GM18526 (cell line): ENCODE measurements around the gene DOHH.

Experiments used
- POLR2A ChIP-seq: IDR thresholded peaks from 3 replicates; pipeline ENCODE4 v1.6.1; 2011; ENCODE audit not compliant: insufficient read length; ENCODE audit errors: extremely low read depth

Gene DOHH

GRCh38 chr19:3500429-3501101, at the start of gene DOHH:
Gene DOHH (minus strand): TSS chr19:3500674. CDS start chr19:3496814, 3,860 bp downstream.
- TF ChIP-seq POLR2A, result peak; percentile 87

- TF ChIP-seq POLR2A, result no peak
Measured at GRCh38 chr19:3549816-3550215, 49.3 kb upstream of the DOHH start.

GRCh38 chr19:3548606-3549005, 48.1 kb upstream of the DOHH start:
- no peak for TF ChIP-seq POLR2A

- TF ChIP-seq POLR2A, result no peak
Measured at GRCh38 chr19:3547767-3548282, 47.4 kb upstream of the DOHH start.

- no peak for TF ChIP-seq POLR2A
Measured at GRCh38 chr19:3547301-3547731, 46.8 kb upstream of the DOHH start.

- no peak for TF ChIP-seq POLR2A
Measured at GRCh38 chr19:3546119-3546518, 45.6 kb upstream of the DOHH start.

- no peak for TF ChIP-seq POLR2A
Measured at GRCh38 chr19:3545669-3546034, 45.2 kb upstream of the DOHH start.

GRCh38 chr19:3544742-3545668, 44.5 kb upstream of the DOHH start:
- no peak for TF ChIP-seq POLR2A

GRCh38 chr19:3544058-3544376, 43.5 kb upstream of the DOHH start:
- TF ChIP-seq POLR2A, result no peak

GRCh38 chr19:3543150-3544057, 42.9 kb upstream of the DOHH start:
- TF ChIP-seq POLR2A, result no peak

- no peak for TF ChIP-seq POLR2A
Measured at GRCh38 chr19:3539756-3540118, 39.3 kb upstream of the DOHH start.

GRCh38 chr19:3538965-3539755, 38.7 kb upstream of the DOHH start, which contains the start of gene TEKTIP1:
Gene TEKTIP1 (plus strand): TSS chr19:3539174. CDS start chr19:3539178, 4 bp downstream.
- TF ChIP-seq POLR2A, result no peak

- TF ChIP-seq POLR2A, result no peak
Measured at GRCh38 chr19:3538258-3538929, 37.9 kb upstream of the DOHH start.
